Stromal cell of bone marrow (primary cell): ENCODE results near the gene GZF1.

Experiments
- DNase-seq: peaks from one replicate; pipeline ENCODE4 v3.0.0-alpha.2; 2012; ENCODE audit warnings: low read depth

GZF1 gene

DNA sequence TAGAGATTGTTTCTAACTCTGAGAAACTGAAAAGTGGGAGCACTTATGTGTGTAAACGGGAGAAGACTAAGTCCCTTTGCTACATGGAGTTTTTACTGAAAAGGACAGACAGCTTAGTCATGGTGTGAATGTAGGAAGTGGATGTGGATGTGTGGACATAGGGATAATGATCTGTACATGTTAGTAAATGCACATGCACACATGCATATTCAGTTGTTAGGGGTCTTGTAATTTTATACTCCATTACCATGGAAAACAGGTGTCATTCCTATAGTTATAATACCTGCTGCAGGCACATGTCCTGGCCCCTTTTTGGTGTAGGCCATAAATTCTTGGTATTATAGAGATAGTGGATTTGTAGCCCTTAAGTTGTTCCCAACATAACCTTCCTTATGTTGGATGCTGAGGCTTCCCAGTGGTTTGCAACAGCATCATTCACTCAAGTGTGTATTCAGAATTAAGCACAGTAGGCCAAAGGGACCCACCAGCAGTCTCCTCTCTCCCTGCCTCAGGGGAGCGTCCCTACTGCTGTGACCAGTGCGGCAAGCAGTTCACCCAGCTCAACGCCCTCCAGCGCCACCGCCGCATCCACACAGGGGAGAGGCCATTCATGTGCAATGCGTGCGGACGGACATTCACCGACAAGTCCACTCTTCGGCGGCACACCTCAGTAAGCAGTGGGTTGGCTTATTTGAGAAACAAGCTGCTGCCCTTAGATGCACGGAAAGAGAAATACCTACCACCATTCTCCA lies 7.3 kb downstream of the GZF1 start:
- DNase-seq = no peak

- no peak for DNase-seq
These were observed 8.3 kb downstream of the GZF1 start for GRCh38 chr20:23370274-23370673.

DNA sequence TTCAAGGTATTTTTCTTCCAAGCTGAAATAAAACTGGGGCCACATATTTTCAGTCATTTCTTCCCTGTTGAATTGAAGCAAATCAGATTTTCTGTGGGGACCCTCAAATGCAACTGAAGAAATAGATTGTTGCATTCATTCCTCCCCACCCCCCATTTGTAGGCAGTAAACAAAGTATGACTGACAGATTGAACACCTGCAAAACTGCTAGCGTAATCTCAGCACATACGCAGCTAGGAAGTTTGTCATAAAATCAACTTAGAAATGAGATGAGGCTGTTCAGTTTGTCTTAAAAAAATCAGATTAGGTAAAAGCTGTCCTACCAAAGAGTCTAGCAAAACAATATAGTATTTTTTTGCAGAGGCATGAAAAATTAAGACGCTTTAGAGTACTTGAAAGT lies 8.9 kb downstream of the GZF1 start:
- DNase-seq = no peak

- DNase-seq = no peak
These were observed 9.5 kb downstream of the GZF1 start for GRCh38 chr20:23371496-23371895.

GRCh38 chr20:23374441-23374840 lies 12.5 kb downstream of the GZF1 start:
- no peak for DNase-seq

- DNase-seq = no peak
These were observed 13.8 kb downstream of the GZF1 start for GRCh38 chr20:23375827-23376226.

GRCh38 chr20:23379772-23380171 lies 17.8 kb downstream of the GZF1 start:
- DNase-seq = no peak

DNA sequence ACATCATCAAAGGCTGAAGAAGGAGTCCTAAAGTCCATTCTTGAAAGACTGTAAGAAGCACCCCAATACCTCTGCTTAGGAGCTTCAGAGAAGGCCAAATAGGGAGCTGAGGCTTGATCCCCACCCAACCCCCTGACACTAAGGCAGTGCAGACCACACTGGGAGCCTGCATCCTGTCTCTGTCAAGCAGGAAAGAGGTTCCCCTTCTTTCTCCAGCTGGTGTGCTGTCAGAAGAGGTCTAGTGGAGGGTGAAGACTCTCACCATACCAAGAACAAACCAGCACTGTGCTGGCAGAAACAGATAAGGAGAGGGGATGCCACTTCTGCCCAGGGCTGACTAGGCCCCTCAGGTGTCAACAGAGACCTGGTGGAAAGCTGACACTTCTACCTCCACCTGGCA lies 19.9 kb downstream of the GZF1 start:
- DNase-seq = no peak

DNA sequence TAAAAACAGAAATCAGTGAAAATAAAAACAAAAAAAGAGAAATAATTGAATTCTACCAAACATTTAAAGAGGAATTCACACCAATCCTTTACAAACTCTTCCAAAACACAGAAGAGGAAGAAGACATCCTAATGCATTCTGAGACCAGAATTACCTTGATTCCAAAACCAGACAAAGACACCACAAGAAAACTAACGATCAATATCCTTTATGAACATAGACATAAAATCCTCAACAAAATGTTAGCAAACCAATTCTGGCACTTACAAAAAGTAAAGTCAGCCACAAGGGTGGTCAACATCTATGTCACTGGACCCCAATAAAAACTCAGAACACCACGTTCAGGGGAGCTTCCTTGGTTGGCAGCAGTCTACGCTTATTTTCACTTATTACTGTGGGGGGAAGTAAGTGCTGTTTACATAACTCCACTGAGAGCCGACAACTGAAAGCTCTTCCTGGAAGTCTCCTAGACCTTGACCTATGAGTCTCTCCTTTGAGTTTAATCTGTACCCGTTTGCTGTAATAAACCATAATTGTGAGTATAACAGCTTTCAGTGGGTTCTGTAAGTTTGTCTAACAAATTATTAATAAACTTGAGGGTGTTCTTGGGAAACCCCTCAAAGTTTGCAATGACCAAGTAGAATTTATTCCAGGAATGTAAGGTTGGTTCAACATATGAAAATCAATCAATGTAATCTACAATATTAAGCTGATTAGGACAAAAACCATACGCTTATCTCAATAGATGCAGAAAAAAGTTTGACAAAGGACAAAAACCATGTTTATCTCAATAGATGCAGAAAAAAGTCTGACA lies 24.5 kb downstream of the GZF1 start:
- no peak for DNase-seq

DNA sequence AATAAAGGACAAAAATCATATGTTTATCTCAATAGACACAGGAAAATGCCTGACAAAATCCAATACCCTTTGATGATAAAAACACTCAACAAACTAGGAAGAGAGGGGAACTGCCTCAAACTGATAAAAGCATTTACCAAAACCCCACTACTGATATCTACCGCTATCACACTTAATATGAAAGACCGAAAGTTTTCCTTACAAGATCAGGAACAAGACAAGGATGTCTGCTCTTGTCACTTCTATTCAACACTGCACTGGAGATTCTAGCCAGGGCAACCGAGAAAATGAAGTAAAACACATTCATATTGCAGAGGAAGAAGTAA lies 25.1 kb downstream of the GZF1 start:
- no peak for DNase-seq

- no peak for DNase-seq
These were observed 28.3 kb downstream of the GZF1 start for GRCh38 chr20:23390091-23390774.

GRCh38 chr20:23391707-23392310 lies 29.8 kb downstream of the GZF1 start:
- DNase-seq = no peak

GRCh38 chr20:23393996-23394775 lies 32.2 kb downstream of the GZF1 start:
- DNase-seq = no peak

- DNase-seq = no peak
These were observed 35.1 kb downstream of the GZF1 start for GRCh38 chr20:23396950-23397627.

DNA sequence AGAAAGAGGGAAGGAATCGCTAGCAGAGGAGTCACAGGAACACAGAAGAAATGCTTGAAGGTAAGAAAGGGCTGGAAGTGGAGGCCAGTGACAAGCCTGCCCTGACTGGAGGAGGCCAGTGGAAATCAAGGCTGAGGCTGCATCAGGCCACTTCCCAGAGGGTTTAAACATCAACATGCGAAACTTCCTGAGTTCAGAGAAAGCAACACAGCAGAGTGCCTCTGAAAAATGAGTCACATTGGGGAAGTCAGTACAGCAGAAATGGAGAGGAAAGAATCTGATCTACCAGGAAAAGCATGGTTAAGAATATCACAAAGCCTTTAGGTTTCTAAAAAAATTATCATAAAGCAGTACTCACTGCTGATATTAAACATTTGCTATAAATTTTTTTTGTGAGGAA lies 36.0 kb downstream of the GZF1 start:
- DNase-seq = peak; percentile 72

DNA sequence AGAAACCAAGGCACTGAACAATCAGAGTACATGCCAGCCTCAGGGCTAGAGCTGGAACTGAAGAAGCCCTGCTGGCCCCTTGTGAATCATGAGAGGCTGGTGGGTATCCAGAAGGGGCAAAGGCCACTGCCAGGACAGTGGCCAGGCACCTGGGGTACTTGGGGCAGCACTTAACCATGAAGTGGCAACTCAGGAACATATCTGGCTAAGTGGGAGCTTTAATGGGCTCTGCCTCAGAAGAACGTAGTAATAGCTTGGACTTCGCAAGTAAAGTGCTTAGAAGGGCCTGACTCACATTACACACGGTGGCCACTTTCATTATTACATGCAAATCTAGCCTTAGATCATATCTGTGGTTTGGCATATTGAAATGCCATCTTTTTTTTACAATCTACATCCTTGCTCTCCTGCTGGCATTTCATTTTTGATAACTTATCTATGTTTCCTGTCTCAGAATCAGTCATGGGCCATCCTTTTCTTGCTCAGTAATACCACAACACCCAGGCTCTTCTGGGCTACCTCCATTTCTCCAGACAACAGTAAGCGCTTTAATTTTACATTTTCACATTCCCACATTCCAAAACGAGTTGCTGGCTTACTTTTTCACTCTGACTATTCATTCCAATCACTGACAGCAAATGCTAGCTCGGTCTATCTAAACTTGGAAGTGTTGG lies 37.7 kb downstream of the GZF1 start:
- peak; percentile 31 for DNase-seq

- no peak for DNase-seq
These were observed 39.1 kb downstream of the GZF1 start for GRCh38 chr20:23401051-23401450.

DNA sequence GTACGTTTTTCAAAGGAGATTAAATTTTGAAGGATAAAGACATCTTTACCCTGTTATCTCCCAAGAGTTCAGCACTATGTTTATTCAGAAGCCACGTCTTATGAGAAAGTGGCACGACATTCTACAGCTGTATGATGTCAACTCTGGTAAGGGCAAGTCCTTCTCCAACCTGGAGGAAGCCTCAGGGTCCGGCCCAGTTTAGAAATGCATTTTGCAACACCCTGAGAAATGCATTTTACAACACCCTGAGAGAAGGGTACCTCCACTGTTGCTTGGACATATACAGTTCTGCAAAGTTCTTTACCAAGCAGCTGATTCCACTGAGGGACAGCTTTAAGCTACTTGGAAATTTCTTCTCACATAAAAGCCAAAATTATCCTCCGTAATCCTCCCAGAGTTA lies 41.8 kb downstream of the GZF1 start:
- DNase-seq = no peak

GRCh38 chr20:23404196-23404595 lies 42.2 kb downstream of the GZF1 start:
- DNase-seq = no peak

- DNase-seq = no peak
These were observed 44.9 kb downstream of the GZF1 start for GRCh38 chr20:23406880-23407279.
